HT-29 (cell line): ENCODE data around the gene LRRD1. TPM values are rescaled to one million over a fixed set of nuclear protein-coding genes. Genes with fewer than 3 reads are reported as not detected.
A peak's percentile ranks its signal among the peaks of the same experiment; 100 is the strongest.
"Not testable (repeated sequence)": the region's sequence is repeated elsewhere in the genome, so short reads cannot be mapped to it uniquely, and the experiment has no call there.

Experiments used
- DNase-seq: peaks from one replicate; pipeline ENCODE4 v3.0.0-alpha.2; 2015; ENCODE audit warnings: low spot score
- total RNA-seq: library from RNA; depleted of rRNA; stranded (reverse); fragments of >200 nt; shearing (Covaris generic); gene quantifications from 2 replicates; pipeline ENCODE4 v1.2.3, GENCODE V29; 2014

The LRRD1 gene
- total RNA-seq, 1 experiment from 2014 or later, result not detected

DNA sequence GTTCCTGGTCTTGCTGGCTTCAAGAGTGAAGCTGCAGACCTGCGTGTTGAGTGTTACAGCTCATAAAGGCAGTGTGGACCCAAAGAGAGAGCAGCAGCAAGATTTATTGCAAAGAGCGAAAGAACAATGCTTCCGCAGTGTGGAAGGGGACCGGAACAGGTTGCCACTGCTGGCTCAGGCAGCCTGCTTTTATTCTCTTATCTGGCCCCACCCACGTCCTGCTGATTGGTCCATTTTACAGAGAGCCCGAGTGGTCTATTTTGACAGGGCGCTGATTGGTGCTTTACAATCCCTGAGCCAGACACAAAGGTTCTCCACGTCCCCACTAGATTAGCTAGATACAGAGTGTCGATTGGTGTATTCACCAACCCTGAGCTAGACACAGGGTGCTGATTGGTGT is 36.2 kb downstream of the LRRD1 start:
- DNase-seq, result not testable (repeated sequence)

DNA sequence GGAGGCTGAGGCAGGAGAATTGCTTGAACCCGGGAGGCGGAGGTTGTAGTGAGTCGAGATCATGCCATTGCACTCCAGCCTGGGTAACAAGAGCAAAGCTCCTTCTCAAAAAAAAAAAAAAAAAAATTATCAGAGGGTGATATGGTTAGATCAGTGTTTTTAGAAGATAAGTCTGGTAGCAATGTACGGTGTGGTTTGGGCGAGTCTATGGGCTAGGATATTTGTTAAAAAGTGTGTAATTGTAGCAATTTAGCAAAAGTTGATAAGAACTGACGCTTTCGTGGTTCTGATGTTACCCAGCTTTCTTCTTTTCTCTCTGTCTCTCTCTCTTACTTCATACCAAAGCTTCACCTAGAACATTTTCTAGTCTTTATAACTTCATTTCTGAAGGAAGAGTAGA is 37.8 kb downstream of the LRRD1 start:
- no peak for DNase-seq

GRCh38 chr7:92137557-92137956 is 41.4 kb downstream of the LRRD1 start:
- DNase-seq, result no peak

- no peak for DNase-seq
These were observed 43.7 kb downstream of the LRRD1 start for GRCh38 chr7:92135052-92135889.

- DNase-seq, result peak; percentile 95
These were observed 44.5 kb downstream of the LRRD1 start, which contains the start of gene CYP51A1 for GRCh38 chr7:92134271-92135051. TSS of gene CYP51A1 (minus strand) at chr7:92134477. CDS start at chr7:92134364, 113 bp downstream.

- peak; percentile 84 for DNase-seq
These were observed 45.1 kb downstream of the LRRD1 start for GRCh38 chr7:92133737-92134270.

- DNase-seq, result no peak
These were observed 45.7 kb downstream of the LRRD1 start for GRCh38 chr7:92133133-92133736.

DNA sequence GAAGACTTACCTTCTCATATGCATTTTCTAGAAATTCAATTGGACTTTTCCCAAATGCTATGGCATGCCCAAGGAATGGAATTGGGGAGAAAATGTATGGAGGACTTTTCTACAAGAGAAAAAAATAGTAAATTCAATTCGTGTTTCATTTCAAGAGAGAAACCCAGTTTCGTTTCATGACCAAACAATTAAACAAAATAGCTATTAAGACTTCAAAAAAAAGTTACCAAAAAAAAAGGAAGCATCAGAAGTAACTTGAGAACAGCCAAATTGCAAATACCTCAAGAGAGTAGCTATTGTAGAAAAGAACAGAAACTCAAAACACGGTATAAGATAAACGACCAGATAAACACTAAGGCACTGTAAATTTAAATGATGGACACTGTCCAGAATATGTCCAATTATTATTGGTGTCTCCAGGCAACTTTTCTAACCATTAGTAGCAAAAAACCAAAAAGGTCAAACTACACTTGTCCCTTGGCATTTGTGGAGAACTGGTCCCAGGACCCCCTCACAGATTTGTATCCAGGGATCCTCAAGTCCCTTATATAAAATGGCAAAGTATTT is 47.1 kb downstream of the LRRD1 start:
- DNase-seq, result no peak

GRCh38 chr7:92131093-92131492 is 47.8 kb downstream of the LRRD1 start:
- no peak for DNase-seq

- no peak for DNase-seq
These were observed 57.3 kb downstream of the LRRD1 start for GRCh38 chr7:92121681-92122080.

GRCh38 chr7:92119213-92119759 is 59.7 kb downstream of the LRRD1 start:
- DNase-seq, result no peak

- no peak for DNase-seq
These were observed 62.0 kb downstream of the LRRD1 start for GRCh38 chr7:92116949-92117348.

- no peak for DNase-seq
These were observed 63.1 kb downstream of the LRRD1 start for GRCh38 chr7:92115821-92116220.

GRCh38 chr7:92110857-92111256 is 68.1 kb downstream of the LRRD1 start:
- DNase-seq, result no peak

DNA sequence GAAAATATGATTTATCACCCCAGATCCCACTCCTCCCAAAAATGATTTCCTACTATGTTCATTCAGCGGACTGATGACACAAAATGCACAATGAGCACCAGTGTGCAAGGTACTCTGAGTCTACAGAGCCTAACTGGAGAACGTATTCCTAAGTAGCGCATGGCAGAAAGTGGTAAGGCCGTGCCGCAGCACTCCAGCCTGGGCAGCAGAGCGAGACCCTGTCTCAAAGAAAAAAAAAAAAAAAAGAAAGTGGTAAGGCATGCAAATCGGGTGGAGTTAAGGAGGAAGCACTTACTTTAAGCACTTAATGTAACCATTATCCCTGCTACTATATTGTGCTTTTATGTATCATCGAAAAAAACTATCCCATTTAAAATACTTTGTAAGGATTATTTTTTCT is 70.1 kb downstream of the LRRD1 start:
- DNase-seq, result no peak

DNA sequence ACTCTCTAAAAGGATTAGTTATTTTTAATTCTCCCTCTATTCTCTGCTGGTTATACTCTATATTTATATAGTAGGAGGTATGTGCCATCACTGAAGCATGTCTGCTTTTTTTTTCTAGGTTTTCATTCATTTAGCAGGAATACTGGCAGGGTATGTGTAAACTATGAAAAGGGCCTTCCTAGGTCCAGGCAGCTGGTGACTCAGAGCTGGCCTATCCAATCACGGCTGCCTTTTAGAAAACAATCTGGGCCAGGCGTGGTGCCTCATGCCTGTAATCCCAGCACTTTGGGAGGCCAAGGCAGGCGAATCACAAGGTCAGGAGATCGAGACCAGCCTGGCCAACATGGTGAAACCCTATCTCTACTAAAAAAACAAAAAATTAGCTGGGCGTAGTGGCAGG is 76.1 kb downstream of the LRRD1 start:
- not testable (repeated sequence) for DNase-seq

GRCh38 chr7:92100534-92100933 is 78.4 kb downstream of the LRRD1 start:
- no peak for DNase-seq

- DNase-seq, result no peak
These were observed 83.6 kb downstream of the LRRD1 start for GRCh38 chr7:92095380-92095779.
